Skin epidermis (tissue), 12 donors: ENCODE data around the gene FAM217B.

Source experiments
- H3K27ac ChIP-seq, 21 experiments: fragments of 200-600 bp; sonication (generic) in 11 of 21; one replicate each; pipeline ENCODE4 v1.5.0; 2020; ENCODE audit warnings: mild to moderate bottlenecking in 3 of 21, inconsistent platforms in 2 of 21, moderate library complexity in 2 of 21
- H3K4me3 ChIP-seq, 7 experiments: fragments of 200-600 bp; sonication (generic) in 2 of 7; one replicate each; pipeline ENCODE4 v1.5.0; 2020; ENCODE audit warnings: inconsistent platforms in 2 of 7, mild to moderate bottlenecking in 2 of 7, moderate library complexity in 1 of 7

Gene FAM217B

GRCh38 chr20:59962155-59962554, 22.0 kb downstream of the FAM217B start:
- Histone ChIP-seq H3K27ac (peak overlapping the region in 10 of 21 experiments; percentile 7 to 60 (median 36)), H3K4me3 (no peak overlapping the region)

- H3K27ac ChIP-seq: no peak overlapping the region
- H3K4me3 ChIP-seq: no peak overlapping the region
Measured at GRCh38 chr20:59966428-59966827, 26.2 kb downstream of the FAM217B start.

- Histone ChIP-seq H3K27ac (peak overlapping the region in 13 of 21 experiments; percentile 8 to 72 (median 38)), H3K4me3 (no peak overlapping the region)
Measured at GRCh38 chr20:59971428-59971827, 31.2 kb downstream of the FAM217B start.

GRCh38 chr20:59972037-59972801, 32.0 kb downstream of the FAM217B start:
- peak overlapping the region in 14 of 21 experiments; percentile 8 to 72 (median 41) for H3K27ac ChIP-seq

GRCh38 chr20:59976156-59976782, 36.1 kb downstream of the FAM217B start:
- no peak overlapping the region for H3K27ac ChIP-seq
- no peak overlapping the region for H3K4me3 ChIP-seq

More at GRCh38 chr20:59972037-59972801, 32.0 kb downstream of the FAM217B start:
- no peak overlapping the region for H3K4me3 ChIP-seq

- Histone ChIP-seq H3K4me3 (no peak overlapping the region), H3K27ac (no peak overlapping the region)
Measured at GRCh38 chr20:59977086-59977485, 36.9 kb downstream of the FAM217B start.

GRCh38 chr20:59983076-59983475, 42.9 kb downstream of the FAM217B start:
- Histone ChIP-seq H3K4me3 (no peak overlapping the region), H3K27ac (no peak overlapping the region)

- Histone ChIP-seq H3K27ac (peak overlapping the region in 1 of 21 experiments; percentile 40), H3K4me3 (no peak overlapping the region)
Measured at GRCh38 chr20:59984541-59984940, 44.4 kb downstream of the FAM217B start.

GRCh38 chr20:59985164-59985563, 45.0 kb downstream of the FAM217B start:
- Histone ChIP-seq H3K27ac (no peak overlapping the region), H3K4me3 (no peak overlapping the region)

GRCh38 chr20:59985864-59986263, 45.7 kb downstream of the FAM217B start:
- Histone ChIP-seq H3K27ac (no peak overlapping the region), H3K4me3 (no peak overlapping the region)

GRCh38 chr20:59987135-59987534, 46.9 kb downstream of the FAM217B start:
- no peak overlapping the region for H3K4me3 ChIP-seq

GRCh38 chr20:59988141-59988540, 48.0 kb downstream of the FAM217B start:
- Histone ChIP-seq H3K4me3 (no peak overlapping the region), H3K27ac (no peak overlapping the region)

More at GRCh38 chr20:59987135-59987534, 46.9 kb downstream of the FAM217B start:
- H3K27ac ChIP-seq: no peak overlapping the region

GRCh38 chr20:59992526-59993084, 52.4 kb downstream of the FAM217B start:
- H3K27ac ChIP-seq: no peak overlapping the region
- H3K4me3 ChIP-seq: no peak overlapping the region

- peak overlapping the region in 1 of 7 experiments; percentile 0 for H3K4me3 ChIP-seq
- peak overlapping the region in 3 of 21 experiments; percentile 10 to 46 (median 35) for H3K27ac ChIP-seq
Measured at GRCh38 chr20:59993736-59994430, 53.7 kb downstream of the FAM217B start.

GRCh38 chr20:59994697-59995122, 54.5 kb downstream of the FAM217B start:
- Histone ChIP-seq H3K27ac (peak overlapping the region in 8 of 21 experiments; percentile 1 to 70 (median 50)), H3K4me3 (peak overlapping the region in 1 of 7 experiments; percentile 0)

- Histone ChIP-seq H3K27ac (peak overlapping the region in 1 of 21 experiments; percentile 58), H3K4me3 (no peak overlapping the region)
Measured at GRCh38 chr20:59996108-59996507, 55.9 kb downstream of the FAM217B start.

GRCh38 chr20:59997896-59998295, 57.7 kb downstream of the FAM217B start:
- Histone ChIP-seq H3K4me3 (no peak overlapping the region), H3K27ac (no peak overlapping the region)
